ENCODE data around the gene E2F6.

The E2F6 gene

GRCh38 chr2:11396467-11397445 is 69.2 kb downstream of the E2F6 start:
- in situ Hi-C loops (cut with HindIII; ENCODE audit: low sequenced_read_pairs): no loop called here

GRCh38 chr2:11396021-11396420 is 69.9 kb downstream of the E2F6 start:
- in situ Hi-C loops (cut with HindIII; ENCODE audit: low sequenced_read_pairs): no loop called here

- in situ Hi-C loops (cut with HindIII; ENCODE audit: low sequenced_read_pairs): no loop called here
Measured at GRCh38 chr2:11395389-11395788, 70.6 kb downstream of the E2F6 start.
